Left lung (tissue), 10 donors: Measurements from ENCODE around the gene ISX. TPM values are rescaled to one million over a fixed set of nuclear protein-coding genes. Genes with fewer than 3 reads are reported as not detected.

Source experiments
- ATAC-seq: fragments of 200-7000 bp; cut with Tn5 transposase; one replicate; pipeline ENCODE4 v1.9.1; 2020; ENCODE audit warnings: moderate library complexity
- DNase-seq, 4 donors: peaks; one replicate each; pipeline ENCODE4 v3.0.0-alpha.2; 2013 to 2020
- H3K27ac ChIP-seq, 2 donors: fragments of 200-600 bp; sonication (generic) in 1 of 2; one replicate each; pipeline versions ENCODE4 v1.5.0 to v1.8.0; 2020 to 2021
- H3K27me3 ChIP-seq, 2 donors: fragments of 200-600 bp; sonication (generic) in 1 of 2; one replicate each; pipeline versions ENCODE4 v1.5.0 to v1.8.0; 2020 to 2021
- H3K36me3 ChIP-seq, 2 donors: fragments of 200-600 bp; sonication (generic) in 1 of 2; one replicate each; pipeline versions ENCODE4 v1.5.0 to v1.8.0; 2020 to 2021
- H3K4me1 ChIP-seq, 2 donors: fragments of 200-600 bp; one replicate each; pipeline ENCODE4 v1.8.0; 2021
- H3K4me3 ChIP-seq, 2 donors: fragments of 200-600 bp; sonication (generic) in 1 of 2; one replicate each; pipeline versions ENCODE4 v1.5.0 to v1.8.0; 2020 to 2021; ENCODE audit warnings: mild to moderate bottlenecking in 1 of 2
- H3K9me3 ChIP-seq, 2 donors: fragments of 200-600 bp; sonication (generic) in 1 of 2; one replicate each; pipeline versions ENCODE4 v1.5.0 to v1.8.0; 2020 to 2021
- CTCF ChIP-seq, 2 donors: fragments of 200-600 bp; sonication (generic) in 1 of 2; IDR thresholded peaks; one replicate each; pipeline versions ENCODE4 v1.5.0 to v1.8.0; 2021; ENCODE audit warnings: antibody characterized with exemption in 2 of 2
- intact Hi-C, 2 donors: fragments of 100-400 bp; cut with DNase I; formaldehyde crosslinking; loops; one replicate each; pipeline versions ENCODE4 v1.11.2 to v1.14.2; 2022
- polyA plus RNA-seq, 6 donors: library from polyadenylated mRNA; unstranded; fragments of 120-200 nt; gene quantifications; one replicate each; pipeline ENCODE4 v1.2.1, GENCODE V29; 2013; ENCODE audit not compliant: insufficient read length in 6 of 6
- total RNA-seq, 2 donors: library from RNA; stranded (reverse); fragmentation: NEBNext Ultra II Directional; extraction: Animal tissue kit (Norgen Biotek cat#: 25700); gene quantifications; one replicate each; pipeline ENCODE4 v1.2.1, GENCODE V29; 2021
- donor health status: DM: no; HTN: yes; CAD: no.
- donor health status: DM: no; HTN: no; CAD: no.

ISX gene
- total and polyA plus RNA-seq, 8 donors = 0.22 to 0.43 (median 0.37) TPM; not detected in 2

DNA sequence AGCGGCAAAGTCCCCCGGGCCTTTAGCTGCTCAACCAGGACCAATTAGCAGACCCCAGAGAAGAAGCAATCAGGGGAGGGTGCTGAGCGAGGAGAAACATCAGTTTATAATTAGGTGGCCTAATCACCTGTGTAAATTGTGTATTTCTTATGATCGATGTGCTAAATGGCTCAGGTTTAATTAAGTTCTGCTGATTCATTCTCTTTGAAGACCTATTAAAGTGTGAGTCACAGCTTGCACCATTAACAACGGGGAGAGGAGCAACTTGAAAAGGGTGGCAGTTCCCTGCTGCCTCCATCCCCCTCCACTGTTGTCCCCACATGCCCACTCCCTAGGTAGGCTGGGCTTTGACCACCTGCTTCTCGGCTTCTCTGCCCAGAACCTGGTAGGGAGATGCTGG lies 10.7 kb downstream of the ISX start:
- H3K27me3 ChIP-seq = peaks cover 0 to 9% of the 10 kb centered on the region in 2 donors

DNA sequence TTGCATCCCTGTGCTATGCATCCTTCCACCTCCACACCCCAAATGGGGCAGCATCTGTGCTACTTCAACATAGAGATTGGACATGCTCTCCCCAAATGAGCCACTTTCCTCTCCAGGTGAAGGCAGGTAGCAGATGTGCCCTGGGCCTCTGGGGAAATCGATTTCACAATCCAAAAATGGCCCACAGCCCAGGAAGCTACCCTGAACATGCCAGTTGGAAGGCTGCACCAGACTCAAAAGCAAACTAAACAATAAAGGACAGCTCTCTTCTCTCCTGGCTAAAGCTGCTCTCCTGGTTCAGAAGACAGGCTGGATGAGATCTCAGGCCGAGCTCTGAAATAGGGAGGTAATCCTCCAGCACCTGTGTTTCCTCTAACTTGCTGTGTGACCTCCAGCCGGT lies 19.7 kb downstream of the ISX start:
- no peak for TF ChIP-seq CTCF (IDR thresholded peaks at IDR 0.05)
- ATAC-seq (no peak), DNase-seq (no peak)
- intact Hi-C loops = no loop called here
- Histone ChIP-seq H3K9me3 (no peaks in the 10 kb centered on the region), H3K4me1 (no peaks in the 10 kb centered on the region), H3K27me3 (no peaks in the 10 kb centered on the region), H3K36me3 (no peaks in the 10 kb centered on the region), H3K4me3 (no peak overlapping the region), H3K27ac (no peak overlapping the region)

More for the DNA sequence above, 10.7 kb downstream of the ISX start:
- H3K4me1 ChIP-seq = no peaks in the 10 kb centered on the region
- DNase-seq (no peak), ATAC-seq (no peak)
- H3K27ac ChIP-seq = no peak overlapping the region
- intact Hi-C loops = no loop called here
- no peak for TF ChIP-seq CTCF (IDR thresholded peaks at IDR 0.05)
- no peaks in the 10 kb centered on the region for H3K36me3 ChIP-seq
- no peak overlapping the region for H3K4me3 ChIP-seq
- H3K9me3 ChIP-seq = no peaks in the 10 kb centered on the region

DNA sequence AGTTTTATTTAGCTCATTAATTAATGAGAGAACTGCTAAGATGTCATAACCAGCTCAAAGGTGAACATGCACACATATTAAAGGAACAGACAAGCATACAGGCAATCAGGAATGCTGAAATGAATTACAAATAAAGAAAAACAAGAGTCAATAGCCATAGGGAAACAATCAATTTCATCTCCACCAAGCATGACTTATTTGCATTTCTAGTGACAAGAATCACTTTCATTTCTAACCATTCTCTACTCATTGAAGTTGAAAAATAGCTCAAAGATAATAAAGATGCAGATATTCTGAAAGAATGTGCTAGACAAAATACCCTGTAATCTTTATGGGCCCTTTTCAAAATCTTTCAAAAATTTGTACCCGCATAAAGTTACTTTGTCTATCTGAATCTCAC lies 23.2 kb downstream of the ISX start:
- Histone ChIP-seq H3K27ac (no peak overlapping the region), H3K36me3 (no peaks in the 10 kb centered on the region), H3K4me1 (no peaks in the 10 kb centered on the region), H3K4me3 (no peak overlapping the region), H3K27me3 (peaks cover 0 to 4% of the 10 kb centered on the region in 2 donors), H3K9me3 (no peaks in the 10 kb centered on the region)
- no peak for TF ChIP-seq CTCF (IDR thresholded peaks at IDR 0.05)
- ATAC-seq (no peak), DNase-seq (no peak)
- intact Hi-C loops = no loop called here

GRCh38 chr22:35092406-35092805 lies 26.4 kb downstream of the ISX start:
- Histone ChIP-seq H3K27me3 (peaks cover 0 to 26% of the 10 kb centered on the region in 2 donors), H3K36me3 (no peaks in the 10 kb centered on the region), H3K27ac (no peak overlapping the region), H3K4me3 (no peak overlapping the region), H3K4me1 (no peaks in the 10 kb centered on the region), H3K9me3 (no peaks in the 10 kb centered on the region)
- DNase-seq = no peak
- intact Hi-C loops = no loop called here
- ATAC-seq = no peak
- TF ChIP-seq CTCF (IDR thresholded peaks at IDR 0.05) = no peak

GRCh38 chr22:35098921-35099320 lies 33.0 kb downstream of the ISX start:
- DNase-seq = no peak
- no peak overlapping the region for H3K4me3 ChIP-seq
- H3K27me3 ChIP-seq = peaks cover 0 to 33% of the 10 kb centered on the region in 2 donors
- intact Hi-C loops = no loop called here
- no peaks in the 10 kb centered on the region for H3K4me1 ChIP-seq
- no peak overlapping the region for H3K27ac ChIP-seq
- no peak for TF ChIP-seq CTCF (IDR thresholded peaks at IDR 0.05)
- no peak for ATAC-seq
- no peaks in the 10 kb centered on the region for H3K36me3 ChIP-seq
- no peaks in the 10 kb centered on the region for H3K9me3 ChIP-seq
